Activated T-helper 1 cell treated with anti-CD3 and anti-CD28 coated beads, Interleukin-2, amount 50 U/mL, for 16 hours (primary cell): ENCODE data around the gene FBL.

Source experiments
- DNase-seq, 2 donors: peaks; one replicate each; pipeline ENCODE4 v3.0.0-alpha.2; 2020; ENCODE audit warnings: low read depth in 1 of 2, low spot score in 1 of 2

The FBL gene

DNA sequence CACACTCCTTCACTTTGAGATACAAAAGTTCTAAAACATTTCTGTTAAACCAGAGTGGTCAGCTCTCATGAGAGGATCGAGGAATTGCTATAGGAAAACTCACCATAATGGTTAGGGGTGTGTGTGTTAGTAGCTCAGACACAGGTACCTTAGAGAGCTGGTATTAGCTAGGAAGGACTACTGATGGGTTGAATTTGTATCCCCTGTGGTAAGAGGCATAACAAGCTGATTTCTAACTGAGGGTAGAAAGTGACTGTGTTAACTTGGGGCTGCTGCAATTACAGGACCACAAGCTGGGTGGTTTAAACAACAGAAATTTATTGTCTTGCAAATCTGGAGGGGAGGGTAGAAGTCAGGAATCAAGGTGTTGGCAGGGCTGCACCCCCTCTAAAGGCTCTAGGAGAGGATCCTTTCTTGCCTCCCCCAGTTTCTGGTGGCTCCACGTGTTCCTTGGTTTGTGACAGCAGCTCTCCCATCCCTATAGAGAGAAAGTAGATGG, 50.1 kb downstream of the FBL start:
- no peak for DNase-seq

DNA sequence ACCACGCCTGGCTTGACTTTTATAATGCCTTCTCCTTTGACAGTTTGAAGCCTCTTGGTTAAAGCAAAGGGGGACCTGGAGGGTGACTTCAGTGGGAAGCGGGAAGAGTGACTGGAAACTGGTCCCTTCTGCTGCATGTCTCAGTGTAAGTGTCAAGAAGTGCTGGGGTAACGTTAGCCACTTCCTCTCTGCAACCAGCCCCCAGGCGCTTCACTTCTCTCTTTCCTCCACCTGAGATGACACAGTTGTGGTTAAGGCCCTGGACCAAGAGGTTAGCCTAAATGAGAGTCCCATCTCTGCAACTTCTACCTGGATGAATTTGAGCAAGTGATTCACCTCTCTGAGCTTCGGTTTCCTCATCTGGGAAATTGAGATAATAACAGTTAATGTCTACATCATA, 51.2 kb downstream of the FBL start:
- no peak for DNase-seq

DNA sequence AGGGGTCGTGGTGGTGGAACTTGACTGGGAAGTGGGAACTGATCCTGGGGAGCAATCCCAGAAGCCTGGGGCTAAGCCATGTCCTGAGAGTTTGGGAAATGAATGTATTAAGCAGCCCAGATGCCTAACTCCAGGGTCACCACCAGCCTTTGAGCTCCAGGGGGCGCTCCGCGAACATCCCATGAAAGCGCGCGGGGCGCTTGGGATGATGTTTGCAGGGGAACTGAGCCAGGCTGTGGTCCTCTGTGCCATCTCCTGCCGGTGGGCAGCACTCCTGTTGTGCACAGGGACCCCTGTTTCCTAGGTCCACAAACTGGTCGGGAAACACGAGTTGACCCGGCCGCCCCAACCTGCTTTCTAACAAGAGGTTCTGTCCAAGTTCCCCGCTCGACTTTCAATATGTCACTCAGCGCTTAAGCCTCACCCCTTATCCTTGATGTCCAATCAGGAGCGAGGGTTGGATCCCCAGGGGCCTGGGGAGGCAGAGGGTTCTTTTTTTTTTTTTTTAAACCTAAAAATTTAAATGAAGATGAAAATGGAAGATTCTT, 53.1 kb downstream of the FBL start:
- DNase-seq = peak; percentile 44 to 48

DNA sequence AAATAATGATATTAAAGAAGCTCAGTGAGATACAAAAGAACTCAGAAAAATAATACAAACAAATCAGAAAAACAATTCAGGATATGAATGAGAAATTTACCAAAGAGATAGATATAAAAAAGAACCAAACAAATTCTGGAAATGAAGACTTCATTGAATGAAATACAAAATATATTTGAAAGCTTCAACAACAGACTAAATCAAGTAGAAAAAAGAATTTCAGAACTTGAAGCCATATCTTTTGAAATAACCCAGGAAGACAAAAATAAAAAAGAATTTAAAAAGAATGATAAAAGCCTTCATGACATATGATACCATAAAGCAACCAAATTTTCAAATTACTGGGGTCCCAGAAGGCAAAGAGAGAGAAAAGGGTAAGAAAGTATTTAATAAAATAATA, 57.9 kb downstream of the FBL start:
- no peak for DNase-seq
